HG02642 (cell line): Measurements from ENCODE around the gene ADGRG6.

Experiments used
- ATAC-seq: cut with Tn5 transposase; IDR thresholded peaks from one replicate; pipeline ENCODE4 v1.9.1; 2021; ENCODE audit warnings: mild to moderate bottlenecking; ENCODE audit not compliant: unreplicated experiment, poor library complexity

ADGRG6 gene

GRCh38 chr6:142469220-142469619 is 167.4 kb downstream of the ADGRG6 start:
- no peak for ATAC-seq

GRCh38 chr6:142470421-142470820 is 168.6 kb downstream of the ADGRG6 start:
- no peak for ATAC-seq

- peak; percentile 54 for ATAC-seq
These were observed 172.9 kb downstream of the ADGRG6 start for GRCh38 chr6:142474531-142475289.

- ATAC-seq: no peak
These were observed 174.6 kb downstream of the ADGRG6 start for GRCh38 chr6:142476452-142476851.

- ATAC-seq: peak; percentile 53
These were observed 176.3 kb downstream of the ADGRG6 start for GRCh38 chr6:142478117-142478516.

- no peak for ATAC-seq
These were observed 179.7 kb downstream of the ADGRG6 start for GRCh38 chr6:142481466-142481865.

- no peak for ATAC-seq
These were observed 180.4 kb downstream of the ADGRG6 start for GRCh38 chr6:142482249-142482648.

- no peak for ATAC-seq
These were observed 181.2 kb downstream of the ADGRG6 start for GRCh38 chr6:142482974-142483373.

- ATAC-seq: no peak
These were observed 183.4 kb downstream of the ADGRG6 start for GRCh38 chr6:142485256-142485655.

- ATAC-seq: no peak
These were observed 188.2 kb downstream of the ADGRG6 start for GRCh38 chr6:142489722-142490610.
